Measurements from ENCODE around the gene BRDT. TPM values are rescaled to one million over a fixed set of nuclear protein-coding genes. Genes with fewer than 3 reads are reported as not detected.
"Not testable (repeated sequence)": the region's sequence is repeated elsewhere in the genome, so short reads cannot be mapped to it uniquely, and the experiment has no call there.

The BRDT gene
- total RNA-seq, 1 experiment from 2014 or later = not detected

DNA sequence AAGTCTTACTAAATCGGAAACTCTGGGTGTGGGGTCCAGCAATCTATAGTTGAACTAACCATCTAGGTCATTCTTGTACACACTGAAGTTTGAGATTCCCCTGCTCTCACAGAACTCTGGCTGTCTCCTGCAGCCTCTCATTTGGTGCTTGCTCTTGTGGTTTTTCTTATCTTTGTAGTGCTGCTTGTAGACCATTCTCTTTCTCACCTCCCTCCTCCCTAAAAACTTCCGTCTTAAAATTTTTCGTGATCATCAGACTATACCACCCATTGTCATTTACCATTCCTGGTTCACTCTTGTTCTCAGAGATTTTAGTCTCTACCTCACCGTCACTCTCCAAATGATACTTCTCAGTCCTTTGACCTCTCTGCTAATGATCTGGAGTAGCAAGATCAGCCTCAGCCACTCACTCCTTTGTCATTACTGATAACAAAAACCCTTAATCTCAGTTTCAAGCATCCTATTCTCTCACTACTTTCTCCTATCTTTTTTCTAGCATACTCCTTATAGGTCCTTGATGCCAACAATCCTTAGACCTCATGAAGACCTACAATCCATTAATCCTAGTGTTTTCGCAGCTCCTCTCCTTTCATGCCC, 67.6 kb downstream of the BRDT start:
- TF ChIP-seq POLR2AphosphoS5 (IDR thresholded peaks at IDR 0.05; ENCODE audit: low read depth, low read length) = no peak
- Histone ChIP-seq H3K4me3 (ENCODE audit: low read depth in 2 of 2, low read length in 2 of 2) (no peak overlapping the region), H3K27me3 (ENCODE audit: control insufficient read depth, insufficient read depth, low read length) (no peaks in the 10 kb centered on the region), H3K4me1 (ENCODE audit: control insufficient read depth, insufficient read depth, low read length) (no peaks in the 10 kb centered on the region), H3K27ac (ENCODE audit: low read length) (no peak overlapping the region), H3K36me3 (ENCODE audit: control insufficient read depth, insufficient read depth, low read length) (no peaks in the 10 kb centered on the region), H3K9me3 (ENCODE audit: control insufficient read depth, insufficient read depth, low read depth, low read length) (no peaks in the 10 kb centered on the region)
- no TSS peak for BruUV-seq (replicated peaks)
- ATAC-seq (no peak), DNase-seq (ENCODE audit: low read depth, low spot score) (no peak)
- CTCF ChIA-PET = no interaction called here
- in situ Hi-C loops (cut with HindIII; ENCODE audit: low pct_unique_long_range_greater_than_20kb, low sequenced_read_pairs) = no loop called here
- intact Hi-C loops (cut with micrococcal nuclease; ENCODE audit: unreplicated experiment) = no loop called here
- POLR2A ChIA-PET = no interaction called here

DNA sequence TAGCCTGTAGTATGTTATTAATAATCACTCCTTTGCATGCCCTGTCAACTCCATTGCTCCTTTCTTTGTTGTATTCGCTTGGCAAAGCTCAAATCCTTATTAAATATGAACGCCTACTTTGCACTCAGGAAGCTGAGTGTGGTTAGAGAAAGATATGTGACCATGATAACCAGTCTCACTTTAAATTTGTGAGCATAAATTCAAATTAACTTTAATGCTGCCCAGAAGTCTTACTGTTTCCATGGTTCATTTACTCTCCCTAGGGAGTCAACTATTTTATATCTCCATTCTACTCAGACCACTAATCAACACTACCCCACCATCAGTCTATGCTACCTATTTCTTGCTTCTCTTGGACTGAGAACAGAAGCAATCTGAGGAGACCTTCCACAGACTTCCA, 68.5 kb downstream of the BRDT start:
- DNase-seq (ENCODE audit: low read depth, low spot score) (no peak), ATAC-seq (no peak)
- Histone ChIP-seq H3K36me3 (ENCODE audit: control insufficient read depth, insufficient read depth, low read length) (no peaks in the 10 kb centered on the region), H3K4me1 (ENCODE audit: control insufficient read depth, insufficient read depth, low read length) (no peaks in the 10 kb centered on the region), H3K4me3 (ENCODE audit: low read depth in 2 of 2, low read length in 2 of 2) (no peak overlapping the region), H3K27ac (ENCODE audit: low read length) (no peak overlapping the region), H3K27me3 (ENCODE audit: control insufficient read depth, insufficient read depth, low read length) (no peaks in the 10 kb centered on the region), H3K9me3 (ENCODE audit: control insufficient read depth, insufficient read depth, low read depth, low read length) (no peaks in the 10 kb centered on the region)
- ChIA-PET POLR2A (no interaction called here), CTCF (interaction anchor here (0.7 kb wide), 1 partner anchor 84 kb away, joined by 3 read pairs; no protein-coding TSS in a partner anchor)
- BruUV-seq (replicated peaks) = no TSS peak
- intact Hi-C loops (cut with micrococcal nuclease; ENCODE audit: unreplicated experiment) = no loop called here
- in situ Hi-C loops (cut with HindIII; ENCODE audit: low pct_unique_long_range_greater_than_20kb, low sequenced_read_pairs) = no loop called here
- TF ChIP-seq TCF7L2 (IDR thresholded peaks at IDR 0.05; ENCODE audit: low read depth, low read length) = no peak
- TF ChIP-seq, protein P1, sequence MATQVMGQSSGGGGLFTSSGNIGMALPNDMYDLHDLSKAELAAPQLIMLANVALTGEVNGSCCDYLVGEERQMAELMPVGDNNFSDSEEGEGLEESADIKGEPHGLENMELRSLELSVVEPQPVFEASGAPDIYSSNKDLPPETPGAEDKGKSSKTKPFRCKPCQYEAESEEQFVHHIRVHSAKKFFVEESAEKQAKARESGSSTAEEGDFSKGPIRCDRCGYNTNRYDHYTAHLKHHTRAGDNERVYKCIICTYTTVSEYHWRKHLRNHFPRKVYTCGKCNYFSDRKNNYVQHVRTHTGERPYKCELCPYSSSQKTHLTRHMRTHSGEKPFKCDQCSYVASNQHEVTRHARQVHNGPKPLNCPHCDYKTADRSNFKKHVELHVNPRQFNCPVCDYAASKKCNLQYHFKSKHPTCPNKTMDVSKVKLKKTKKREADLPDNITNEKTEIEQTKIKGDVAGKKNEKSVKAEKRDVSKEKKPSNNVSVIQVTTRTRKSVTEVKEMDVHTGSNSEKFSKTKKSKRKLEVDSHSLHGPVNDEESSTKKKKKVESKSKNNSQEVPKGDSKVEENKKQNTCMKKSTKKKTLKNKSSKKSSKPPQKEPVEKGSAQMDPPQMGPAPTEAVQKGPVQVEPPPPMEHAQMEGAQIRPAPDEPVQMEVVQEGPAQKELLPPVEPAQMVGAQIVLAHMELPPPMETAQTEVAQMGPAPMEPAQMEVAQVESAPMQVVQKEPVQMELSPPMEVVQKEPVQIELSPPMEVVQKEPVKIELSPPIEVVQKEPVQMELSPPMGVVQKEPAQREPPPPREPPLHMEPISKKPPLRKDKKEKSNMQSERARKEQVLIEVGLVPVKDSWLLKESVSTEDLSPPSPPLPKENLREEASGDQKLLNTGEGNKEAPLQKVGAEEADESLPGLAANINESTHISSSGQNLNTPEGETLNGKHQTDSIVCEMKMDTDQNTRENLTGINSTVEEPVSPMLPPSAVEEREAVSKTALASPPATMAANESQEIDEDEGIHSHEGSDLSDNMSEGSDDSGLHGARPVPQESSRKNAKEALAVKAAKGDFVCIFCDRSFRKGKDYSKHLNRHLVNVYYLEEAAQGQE (IDR thresholded peaks at IDR 0.05; ENCODE audit: insufficient read depth in 1 of 2, low read depth in 2 of 2, low read length in 1 of 2) = no peak
- TF ChIP-seq POLR2AphosphoS5 (IDR thresholded peaks at IDR 0.05; ENCODE audit: low read depth, low read length) = no peak
- no peak for TF ChIP-seq SIN3A (IDR thresholded peaks at IDR 0.05; ENCODE audit: borderline replicate concordance, insufficient read depth, low read depth, low read length)
- TF ChIP-seq, protein P2, sequence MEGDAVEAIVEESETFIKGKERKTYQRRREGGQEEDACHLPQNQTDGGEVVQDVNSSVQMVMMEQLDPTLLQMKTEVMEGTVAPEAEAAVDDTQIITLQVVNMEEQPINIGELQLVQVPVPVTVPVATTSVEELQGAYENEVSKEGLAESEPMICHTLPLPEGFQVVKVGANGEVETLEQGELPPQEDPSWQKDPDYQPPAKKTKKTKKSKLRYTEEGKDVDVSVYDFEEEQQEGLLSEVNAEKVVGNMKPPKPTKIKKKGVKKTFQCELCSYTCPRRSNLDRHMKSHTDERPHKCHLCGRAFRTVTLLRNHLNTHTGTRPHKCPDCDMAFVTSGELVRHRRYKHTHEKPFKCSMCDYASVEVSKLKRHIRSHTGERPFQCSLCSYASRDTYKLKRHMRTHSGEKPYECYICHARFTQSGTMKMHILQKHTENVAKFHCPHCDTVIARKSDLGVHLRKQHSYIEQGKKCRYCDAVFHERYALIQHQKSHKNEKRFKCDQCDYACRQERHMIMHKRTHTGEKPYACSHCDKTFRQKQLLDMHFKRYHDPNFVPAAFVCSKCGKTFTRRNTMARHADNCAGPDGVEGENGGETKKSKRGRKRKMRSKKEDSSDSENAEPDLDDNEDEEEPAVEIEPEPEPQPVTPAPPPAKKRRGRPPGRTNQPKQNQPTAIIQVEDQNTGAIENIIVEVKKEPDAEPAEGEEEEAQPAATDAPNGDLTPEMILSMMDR (IDR thresholded peaks at IDR 0.05) = no peak

DNA sequence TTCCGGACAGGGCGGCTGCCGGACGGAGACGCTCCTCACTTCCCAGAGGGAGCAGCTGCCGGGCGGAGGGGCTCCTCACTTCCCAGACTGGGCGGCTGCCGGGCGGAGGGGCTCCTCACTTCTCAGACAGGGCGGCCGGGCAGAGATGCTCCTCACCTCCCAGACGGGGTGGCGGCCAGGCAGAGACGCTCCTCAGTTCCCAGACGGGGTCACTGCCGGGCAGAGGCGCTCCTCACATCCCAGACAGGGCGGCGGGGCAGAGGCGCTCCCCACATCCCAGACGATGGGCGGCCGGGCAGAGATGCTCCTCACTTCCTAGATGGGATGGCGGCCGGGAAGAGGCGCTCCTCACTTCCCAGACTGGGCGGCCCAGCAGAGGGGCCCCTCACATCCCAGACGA, 76.8 kb downstream of the BRDT start:
- BruUV-seq (replicated peaks); in situ Hi-C loops (cut with HindIII; ENCODE audit: low pct_unique_long_range_greater_than_20kb, low sequenced_read_pairs); POLR2A ChIA-PET; H3K27me3 ChIP-seq (ENCODE audit: control insufficient read depth, insufficient read depth, low read length); H3K4me3 ChIP-seq (ENCODE audit: low read depth in 2 of 2, low read length in 2 of 2); H3K4me1 ChIP-seq (ENCODE audit: control insufficient read depth, insufficient read depth, low read length); CTCF ChIA-PET; ATAC-seq; DNase-seq (ENCODE audit: low read depth, low spot score); H3K27ac ChIP-seq (ENCODE audit: low read length); H3K9me3 ChIP-seq (ENCODE audit: control insufficient read depth, insufficient read depth, low read depth, low read length); intact Hi-C loops (cut with micrococcal nuclease; ENCODE audit: unreplicated experiment); H3K36me3 ChIP-seq (ENCODE audit: control insufficient read depth, insufficient read depth, low read length): not testable (repeated sequence)

All from Panc1 (cell line).